Prostate gland (tissue), 2 donors: ENCODE measurements around the gene DISP2.

Experiments used
- POLR2A ChIP-seq: fragments of 450-650 bp; IDR thresholded peaks from one replicate; pipeline ENCODE4 v1.6.1; 2016; ENCODE audit warnings: antibody characterized with exemption, mild to moderate bottlenecking
- POLR2AphosphoS5 ChIP-seq: sonication (generic); formaldehyde crosslinking; IDR thresholded peaks from one replicate; pipeline ENCODE4 v1.6.1; 2017; ENCODE audit warnings: antibody characterized with exemption
- TF ChIP-seq, protein P1 (sequence below), 4 experiments: fragments of 200-600 bp in 2 of 4; fragments of 450-650 bp in 2 of 4; sonication (generic) in 2 of 4; IDR thresholded peaks; 1 replicate in 3 of 4; 2 replicates in 1 of 4; pipeline ENCODE4 v1.5.1; 2016 to 2019; ENCODE audit warnings: antibody characterized with exemption in 4 of 4, mild to moderate bottlenecking in 2 of 4, moderate library complexity in 2 of 4

DNA sequence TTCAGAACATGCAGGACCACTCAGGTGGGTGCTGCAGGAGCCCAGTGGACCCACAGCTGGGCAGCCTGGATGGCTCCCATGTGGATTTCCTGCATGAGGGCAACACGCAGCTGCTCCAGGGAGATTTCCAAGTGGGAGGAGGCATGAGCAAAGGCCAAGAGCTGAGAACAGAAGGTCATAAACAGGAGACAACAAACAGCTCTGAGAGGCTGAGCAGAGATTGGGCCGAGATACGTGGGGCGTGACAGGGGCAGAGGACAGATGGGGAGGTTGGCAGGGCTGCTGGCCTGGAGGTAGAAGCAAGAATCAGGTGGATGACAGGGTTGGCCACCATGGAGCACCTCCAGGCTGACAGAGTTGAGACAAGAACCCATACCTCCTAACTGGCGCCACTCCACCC is 4.3 kb upstream of the DISP2 start:
- TF ChIP-seq, protein P1, sequence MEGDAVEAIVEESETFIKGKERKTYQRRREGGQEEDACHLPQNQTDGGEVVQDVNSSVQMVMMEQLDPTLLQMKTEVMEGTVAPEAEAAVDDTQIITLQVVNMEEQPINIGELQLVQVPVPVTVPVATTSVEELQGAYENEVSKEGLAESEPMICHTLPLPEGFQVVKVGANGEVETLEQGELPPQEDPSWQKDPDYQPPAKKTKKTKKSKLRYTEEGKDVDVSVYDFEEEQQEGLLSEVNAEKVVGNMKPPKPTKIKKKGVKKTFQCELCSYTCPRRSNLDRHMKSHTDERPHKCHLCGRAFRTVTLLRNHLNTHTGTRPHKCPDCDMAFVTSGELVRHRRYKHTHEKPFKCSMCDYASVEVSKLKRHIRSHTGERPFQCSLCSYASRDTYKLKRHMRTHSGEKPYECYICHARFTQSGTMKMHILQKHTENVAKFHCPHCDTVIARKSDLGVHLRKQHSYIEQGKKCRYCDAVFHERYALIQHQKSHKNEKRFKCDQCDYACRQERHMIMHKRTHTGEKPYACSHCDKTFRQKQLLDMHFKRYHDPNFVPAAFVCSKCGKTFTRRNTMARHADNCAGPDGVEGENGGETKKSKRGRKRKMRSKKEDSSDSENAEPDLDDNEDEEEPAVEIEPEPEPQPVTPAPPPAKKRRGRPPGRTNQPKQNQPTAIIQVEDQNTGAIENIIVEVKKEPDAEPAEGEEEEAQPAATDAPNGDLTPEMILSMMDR (IDR thresholded peaks at IDR 0.05): no peak
- TF ChIP-seq POLR2AphosphoS5 (no peak), POLR2A (no peak)
